Neural cell (in vitro differentiated cells): ENCODE data around the gene SMPD2. TPM values are rescaled to one million over a fixed set of nuclear protein-coding genes. Genes with fewer than 3 reads are reported as not detected.

ENCODE experiments used
- H2AFZ ChIP-seq: fragments of 200-600, 300-800 bp; sonication (generic), shearing (Covaris generic); 2 replicates; pipeline ENCODE4 v1.6.0; 2014; ENCODE audit warnings: low read depth, mild to moderate bottlenecking, antibody characterized with exemption, low read length, moderate library complexity
- H3F3A ChIP-seq: fragments of 200-600 bp; shearing (Covaris generic); 2 replicates; pipeline ENCODE4 v1.6.1; 2016; ENCODE audit warnings: mild to moderate bottlenecking, moderate library complexity, mixed read lengths, antibody characterized with exemption, low read length; ENCODE audit not compliant: insufficient read depth, poor library complexity, severe bottlenecking
- H3K27ac ChIP-seq: fragments of 200-600, 300-800 bp; sonication (generic), shearing (Covaris generic); 2 replicates; pipeline ENCODE4 v1.5.1; 2014; ENCODE audit warnings: mild to moderate bottlenecking, low read length, moderate library complexity
- H3K27me3 ChIP-seq: fragments of 300-800, 200-600 bp; sonication (generic), shearing (Covaris generic); 2 replicates; pipeline ENCODE4 v1.6.0; 2014; ENCODE audit warnings: mild to moderate bottlenecking, low read depth, low read length, moderate library complexity; ENCODE audit not compliant: insufficient read depth
- H3K36me3 ChIP-seq: fragments of 300-800, 200-600 bp; sonication (generic), shearing (Covaris generic); 2 replicates; pipeline ENCODE4 v1.5.1; 2014; ENCODE audit warnings: mild to moderate bottlenecking, antibody characterized with exemption, low read length, moderate library complexity; ENCODE audit not compliant: insufficient read depth
- H3K4me2 ChIP-seq: fragments of 300-800, 200-600 bp; sonication (generic), shearing (Covaris generic); 2 replicates; pipeline ENCODE4 v1.6.0; 2014; ENCODE audit warnings: mild to moderate bottlenecking, low read length
- H3K4me3 ChIP-seq: fragments of 300-800, 200-600 bp; sonication (generic), shearing (Covaris generic); 2 replicates; pipeline ENCODE4 v1.5.1; 2014; ENCODE audit warnings: mild to moderate bottlenecking, low read length, moderate library complexity
- H3K79me2 ChIP-seq: fragments of 200-600 bp; shearing (Covaris generic); replicated peaks from 2 replicates; pipeline ENCODE4 v1.6.0; 2014; ENCODE audit warnings: mild to moderate bottlenecking, low read length, moderate library complexity; ENCODE audit not compliant: insufficient read depth
- H3K9ac ChIP-seq: fragments of 300-800, 200-600 bp; sonication (generic), shearing (Covaris generic); 2 replicates; pipeline ENCODE4 v1.6.1; 2016; ENCODE audit warnings: mild to moderate bottlenecking, low read length, mixed read lengths
- H3K9me2 ChIP-seq: fragments of 200-600 bp; shearing (Covaris generic); 2 replicates; pipeline ENCODE4 v1.6.1; 2016; ENCODE audit warnings: mild to moderate bottlenecking, low read length, mixed read lengths; ENCODE audit not compliant: insufficient read depth
- H3K9me3 ChIP-seq: fragments of 200-600, 300-800 bp; sonication (generic), shearing (Covaris generic); 2 replicates; pipeline ENCODE4 v1.6.1; 2016; ENCODE audit warnings: mild to moderate bottlenecking, mixed run types, low read length, moderate library complexity, mixed read lengths
- H4K20me1 ChIP-seq: fragments of 200-600 bp; shearing (Covaris generic); 2 replicates; pipeline ENCODE4 v1.6.1; 2016; ENCODE audit warnings: mild to moderate bottlenecking, mixed run types; ENCODE audit not compliant: insufficient read depth
- CTCF ChIP-seq: fragments of 450-650 bp; IDR thresholded peaks from 2 replicates; pipeline ENCODE4 v1.5.1; 2014; ENCODE audit warnings: antibody characterized with exemption, mild to moderate bottlenecking, moderate library complexity; ENCODE audit not compliant: poor library complexity, severe bottlenecking
- EP300 ChIP-seq: fragments of 450-650 bp; conservative IDR thresholded peaks from 2 replicates; pipeline ENCODE4 v1.6.1; 2014; ENCODE audit warnings: antibody characterized with exemption, mild to moderate bottlenecking, moderate library complexity; ENCODE audit not compliant: poor library complexity, severe bottlenecking
- EZH2 ChIP-seq: fragments of 200-600, 300-800 bp; shearing (Covaris generic), sonication (generic); IDR thresholded peaks from 2 replicates; pipeline ENCODE4 v1.6.1; 2014; ENCODE audit warnings: antibody characterized with exemption, low read length, borderline replicate concordance, mild to moderate bottlenecking; ENCODE audit not compliant: insufficient read depth, poor library complexity, severe bottlenecking
- MXI1 ChIP-seq: fragments of 450-650 bp; conservative IDR thresholded peaks from 2 replicates; pipeline ENCODE4 v1.6.1; 2014; ENCODE audit warnings: antibody characterized with exemption, mild to moderate bottlenecking; ENCODE audit not compliant: poor library complexity, severe bottlenecking
- POLR2AphosphoS5 ChIP-seq: IDR thresholded peaks from 2 replicates; pipeline ENCODE4 v1.6.1; 2012
- RAD21 ChIP-seq: fragments of 450-650 bp; conservative IDR thresholded peaks from 2 replicates; pipeline ENCODE4 v1.6.1; 2014; ENCODE audit warnings: antibody characterized with exemption, mild to moderate bottlenecking, moderate library complexity
- REST ChIP-seq: IDR thresholded peaks from 2 replicates; pipeline ENCODE4 v1.6.1; 2012; ENCODE audit warnings: borderline replicate concordance
- SMC3 ChIP-seq: fragments of 450-650 bp; conservative IDR thresholded peaks from 2 replicates; pipeline ENCODE4 v1.6.1; 2014; ENCODE audit warnings: antibody characterized with exemption, mild to moderate bottlenecking, moderate library complexity; ENCODE audit not compliant: poor library complexity
- TAF1 ChIP-seq: IDR thresholded peaks from 2 replicates; pipeline ENCODE4 v1.6.1; 2012; ENCODE audit warnings: low read depth
- polyA plus RNA-seq: library from polyadenylated mRNA; depleted of rRNA; stranded (reverse); fragments of >200 nt; gene quantifications from 2 replicates; pipeline ENCODE4 v1.2.3, GENCODE V29; 2014

Gene SMPD2
- polyA plus RNA-seq, 1 donor from 2014 or later, result 8.0 TPM

- Histone ChIP-seq H3K9ac (no peak overlapping the region), H3K27me3 (no peaks in the 10 kb centered on the region), H2AFZ (no peak overlapping the region), H3K27ac (no peak overlapping the region), H3K36me3 (peaks cover 5% of the 10 kb centered on the region), H4K20me1 (no peaks in the 10 kb centered on the region), H3K9me2 (no peaks in the 10 kb centered on the region), H3F3A (no peaks in the 10 kb centered on the region), H3K4me2 (no peak overlapping the region), H3K9me3 (no peaks in the 10 kb centered on the region), H3K4me3 (no peak overlapping the region), H3K79me2 (no peaks in the 10 kb centered on the region)
- TF ChIP-seq EZH2, result no peak
- no peak for TF ChIP-seq TAF1
- no peak for TF ChIP-seq CTCF
- no peak for TF ChIP-seq EP300
Measured at GRCh38 chr6:109447878-109448555, 7.5 kb downstream of the SMPD2 start.

GRCh38 chr6:109448615-109449014 is 8.1 kb downstream of the SMPD2 start:
- Histone ChIP-seq H3K9me2 (no peaks in the 10 kb centered on the region), H4K20me1 (no peaks in the 10 kb centered on the region), H3K4me2 (no peak overlapping the region), H3K79me2 (no peaks in the 10 kb centered on the region), H3K36me3 (peaks cover 5% of the 10 kb centered on the region), H3K27me3 (no peaks in the 10 kb centered on the region), H2AFZ (no peak overlapping the region), H3K9ac (no peak overlapping the region), H3K9me3 (no peaks in the 10 kb centered on the region), H3K27ac (no peak overlapping the region), H3F3A (no peaks in the 10 kb centered on the region), H3K4me3 (no peak overlapping the region)
- TF ChIP-seq POLR2AphosphoS5 (no peak), CTCF (no peak), EP300 (no peak), SMC3 (no peak), TAF1 (no peak), MXI1 (no peak)

- H3K4me2 ChIP-seq, result no peak overlapping the region
- H3K9ac ChIP-seq, result no peak overlapping the region
- H3K27ac ChIP-seq, result no peak overlapping the region
- H3K9me2 ChIP-seq, result no peaks in the 10 kb centered on the region
- H2AFZ ChIP-seq, result no peak overlapping the region
- H3K79me2 ChIP-seq, result peaks cover 3% of the 10 kb centered on the region
- no peaks in the 10 kb centered on the region for H4K20me1 ChIP-seq
- no peak overlapping the region for H3K4me3 ChIP-seq
- no peaks in the 10 kb centered on the region for H3K27me3 ChIP-seq
- H3K36me3 ChIP-seq, result peaks cover 5% of the 10 kb centered on the region
- TF ChIP-seq RAD21 (no peak), TAF1 (no peak), POLR2AphosphoS5 (no peak), EZH2 (no peak), MXI1 (no peak), SMC3 (no peak), CTCF (no peak), REST (no peak), EP300 (no peak)
- H3F3A ChIP-seq, result no peaks in the 10 kb centered on the region
- H3K9me3 ChIP-seq, result no peaks in the 10 kb centered on the region
Measured at GRCh38 chr6:109449064-109449794, 8.7 kb downstream of the SMPD2 start.
